Coronary artery (tissue), 2 donors: ENCODE results near the gene IER3.

Source experiments
- DNase-seq: peaks from one replicate; pipeline ENCODE4 v3.0.0-alpha.2; 2017; ENCODE audit warnings: low spot score
- H3K27ac ChIP-seq, 2 donors: fragments of 200-600 bp; sonication (generic); one replicate each; pipeline ENCODE4 v1.5.1; 2016 to 2019
- H3K4me3 ChIP-seq: fragments of 200-600 bp; sonication (generic); 2 replicates; pipeline ENCODE4 v1.5.1; 2016; ENCODE audit warnings: mild to moderate bottlenecking, moderate library complexity
- CTCF ChIP-seq: fragments of 200-600 bp; sonication (generic); IDR thresholded peaks from one replicate; pipeline ENCODE4 v1.5.1; 2019; ENCODE audit warnings: antibody characterized with exemption

Gene IER3

DNA sequence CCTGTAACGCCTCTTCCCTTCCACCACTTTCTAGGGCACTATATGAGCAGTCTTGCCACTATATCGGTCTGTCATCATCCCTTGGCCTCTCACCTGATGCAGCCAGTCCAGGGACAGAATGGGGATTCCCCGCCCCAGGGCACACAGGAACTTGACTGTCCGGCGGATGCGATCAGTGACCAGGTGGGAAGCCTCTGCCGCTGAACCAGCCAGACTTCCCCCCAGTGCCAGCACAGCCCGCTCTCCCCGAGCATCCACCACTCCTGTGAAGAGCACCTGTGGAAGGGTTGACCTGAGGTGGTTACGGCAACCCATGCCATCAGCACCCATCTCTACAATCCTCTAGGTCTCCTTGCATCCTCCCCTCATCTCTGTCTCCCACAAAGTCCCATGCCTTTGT, 41.3 kb downstream of the IER3 start:
- no peak for TF ChIP-seq CTCF
- DNase-seq, result no peak
- Histone ChIP-seq H3K4me3 (no peak overlapping the region), H3K27ac (no peak overlapping the region)

DNA sequence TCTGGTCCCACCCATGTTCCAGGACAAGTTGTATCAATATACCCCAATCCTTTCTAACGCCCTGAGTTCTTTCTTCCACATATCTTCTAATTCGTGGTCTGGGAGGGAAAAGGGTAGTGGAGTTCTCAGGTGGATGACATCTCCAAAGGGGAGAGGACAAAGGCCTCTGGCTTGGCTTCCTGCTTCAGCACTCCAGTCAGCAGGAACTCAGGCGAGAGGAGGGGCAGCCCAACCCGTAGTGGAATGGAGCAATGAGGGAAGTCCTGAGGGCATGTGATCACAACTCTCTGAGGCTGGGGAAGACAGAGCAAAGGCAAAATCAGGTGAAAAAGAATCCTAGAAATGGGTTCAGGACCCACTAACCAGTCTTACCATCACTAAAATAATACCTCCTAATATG, 44.0 kb downstream of the IER3 start:
- no peak for TF ChIP-seq CTCF
- DNase-seq, result no peak
- Histone ChIP-seq H3K27ac (no peak overlapping the region), H3K4me3 (no peak overlapping the region)

- no peak for TF ChIP-seq CTCF
- no peak for DNase-seq
- Histone ChIP-seq H3K27ac (no peak overlapping the region), H3K4me3 (no peak overlapping the region)
Measured at GRCh38 chr6:30696432-30696831, 47.9 kb downstream of the IER3 start.
